Activated naive CD8-positive, alpha-beta T cell treated with anti-CD3 and anti-CD28 coated beads, Interleukin-2, amount 50 U/mL, for 16 hours (primary cell): ENCODE measurements around the gene PHPT1.

Experiments used
- DNase-seq: peaks from one replicate; pipeline ENCODE4 v3.0.0-alpha.2; 2020; ENCODE audit warnings: low read depth, low spot score

The PHPT1 gene

GRCh38 chr9:136847826-136848392 lies 1.3 kb upstream of the PHPT1 start:
- DNase-seq = peak; percentile 42

DNA sequence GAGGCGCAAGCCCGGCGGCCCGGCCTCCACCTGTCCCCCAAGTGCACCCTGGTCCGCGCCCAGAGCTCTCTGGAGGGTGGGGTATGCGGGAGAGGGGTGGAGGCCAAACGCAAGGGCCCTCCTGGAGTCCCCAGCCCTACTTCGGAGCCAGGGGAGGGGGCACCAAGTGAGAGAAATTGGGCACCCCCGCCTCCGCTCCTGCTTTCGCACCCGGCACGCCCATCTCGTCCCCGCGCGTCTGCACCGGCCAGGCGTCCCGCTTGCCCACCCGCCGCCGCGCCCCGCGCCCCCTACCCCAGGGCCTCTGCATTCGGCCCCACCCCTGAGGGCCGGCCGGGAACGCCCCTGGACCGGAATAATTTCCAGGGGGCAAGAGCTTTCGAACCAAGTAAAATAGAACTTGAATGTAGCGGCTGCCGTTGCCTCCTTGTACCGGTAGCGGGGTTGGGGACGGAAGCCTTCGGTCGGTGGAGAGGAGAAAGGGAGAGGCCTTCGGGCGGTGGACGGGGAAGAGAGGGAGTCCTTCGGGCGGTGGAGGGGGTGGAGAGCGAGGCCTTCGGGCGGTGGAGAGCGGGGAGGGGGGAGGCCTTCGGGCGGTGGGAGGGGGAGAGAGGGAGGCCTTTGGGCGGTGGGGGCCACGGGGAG lies 694 bp upstream of the PHPT1 start:
- no peak for DNase-seq

DNA sequence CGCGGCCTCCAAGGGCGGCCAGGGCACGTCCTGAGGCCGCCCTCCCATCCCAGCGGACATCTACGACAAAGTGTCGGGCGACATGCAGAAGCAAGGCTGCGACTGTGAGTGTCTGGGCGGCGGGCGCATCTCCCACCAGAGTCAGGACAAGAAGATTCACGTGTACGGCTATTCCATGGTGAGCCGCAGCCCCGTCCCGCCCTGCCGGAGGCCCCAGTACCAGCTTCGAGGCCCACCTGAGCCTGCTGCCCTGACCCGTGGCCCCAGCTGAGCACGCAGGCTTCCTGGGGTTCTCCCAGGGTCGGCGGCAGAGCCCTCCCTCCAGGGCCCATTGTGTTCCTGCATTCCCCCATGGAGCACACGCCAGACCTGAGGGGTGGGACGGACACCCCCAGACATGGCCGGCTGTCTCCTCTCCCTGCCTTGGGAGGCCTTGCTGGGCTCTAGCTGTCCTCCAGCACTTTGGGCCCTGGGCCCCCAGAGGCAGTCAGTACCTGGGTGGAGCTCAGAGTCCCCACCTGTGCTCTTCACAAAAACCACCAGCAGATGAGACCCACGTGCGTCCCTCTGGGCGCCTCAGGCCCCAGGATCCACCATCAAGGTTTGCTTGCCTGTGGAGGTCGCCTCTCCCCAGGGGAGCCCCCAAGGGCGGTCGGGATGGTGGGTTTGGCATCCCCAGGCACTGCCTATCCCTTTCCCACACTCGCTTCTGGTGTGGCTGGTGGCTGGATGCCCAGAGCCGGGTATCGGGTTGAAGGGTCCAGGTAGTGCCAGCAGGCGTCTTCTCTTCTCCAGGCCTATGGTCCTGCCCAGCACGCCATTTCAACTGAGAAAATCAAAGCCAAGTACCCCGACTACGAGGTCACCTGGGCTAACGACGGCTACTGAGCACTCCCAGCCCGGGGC lies 1.0 kb downstream of the PHPT1 start:
- no peak for DNase-seq

DNA sequence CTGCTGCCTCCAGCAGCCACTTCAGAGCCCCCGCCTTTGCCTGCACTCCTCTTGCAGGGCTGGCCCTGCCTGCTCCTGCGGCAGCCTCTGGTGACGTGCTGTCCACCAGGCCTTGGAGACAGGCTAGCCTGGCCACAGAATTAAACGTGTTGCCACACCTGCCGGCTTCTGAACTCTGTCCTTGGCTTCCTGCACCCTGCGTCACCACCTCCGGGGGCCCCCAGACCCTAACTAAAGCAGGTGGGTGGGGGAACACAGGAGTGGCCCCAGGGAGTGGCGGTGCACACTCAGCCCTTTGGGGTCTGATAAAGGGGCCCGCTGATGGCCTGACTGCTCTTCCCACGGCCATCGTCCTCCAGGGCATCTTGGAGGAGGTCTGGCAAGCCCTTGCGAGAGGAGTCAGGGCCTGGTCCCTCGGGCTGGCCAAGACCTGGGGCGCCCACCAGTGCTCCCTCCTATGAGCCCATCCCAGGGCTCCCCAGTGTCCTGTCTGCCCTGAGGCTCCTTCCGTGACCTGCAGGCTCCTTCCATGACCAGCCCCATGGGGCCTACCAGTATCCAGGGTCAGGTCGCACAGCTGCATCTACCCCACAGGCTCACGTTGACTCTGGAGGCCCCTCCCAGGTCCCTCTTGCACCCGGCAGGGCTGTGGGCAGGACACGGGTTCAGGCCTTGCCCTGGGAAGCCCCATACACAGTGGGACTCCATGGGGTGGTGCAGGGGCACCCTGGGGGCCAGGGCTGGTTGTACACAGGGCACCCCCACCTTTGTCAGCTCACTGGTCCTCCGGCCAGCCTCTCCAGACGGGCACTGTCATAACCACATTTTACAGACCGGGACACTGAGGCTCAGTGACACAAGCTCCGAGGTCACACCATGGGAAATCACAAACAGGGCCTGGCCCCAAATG lies 1.9 kb downstream of the PHPT1 start:
- DNase-seq = no peak

GRCh38 chr9:136851941-136852663 lies 2.9 kb downstream of the PHPT1 start, which contains the start of gene MAMDC4:
TSS of gene MAMDC4 (plus strand) at chr9:136852346. CDS start at chr9:136852417, 71 bp downstream.
- DNase-seq = no peak

DNA sequence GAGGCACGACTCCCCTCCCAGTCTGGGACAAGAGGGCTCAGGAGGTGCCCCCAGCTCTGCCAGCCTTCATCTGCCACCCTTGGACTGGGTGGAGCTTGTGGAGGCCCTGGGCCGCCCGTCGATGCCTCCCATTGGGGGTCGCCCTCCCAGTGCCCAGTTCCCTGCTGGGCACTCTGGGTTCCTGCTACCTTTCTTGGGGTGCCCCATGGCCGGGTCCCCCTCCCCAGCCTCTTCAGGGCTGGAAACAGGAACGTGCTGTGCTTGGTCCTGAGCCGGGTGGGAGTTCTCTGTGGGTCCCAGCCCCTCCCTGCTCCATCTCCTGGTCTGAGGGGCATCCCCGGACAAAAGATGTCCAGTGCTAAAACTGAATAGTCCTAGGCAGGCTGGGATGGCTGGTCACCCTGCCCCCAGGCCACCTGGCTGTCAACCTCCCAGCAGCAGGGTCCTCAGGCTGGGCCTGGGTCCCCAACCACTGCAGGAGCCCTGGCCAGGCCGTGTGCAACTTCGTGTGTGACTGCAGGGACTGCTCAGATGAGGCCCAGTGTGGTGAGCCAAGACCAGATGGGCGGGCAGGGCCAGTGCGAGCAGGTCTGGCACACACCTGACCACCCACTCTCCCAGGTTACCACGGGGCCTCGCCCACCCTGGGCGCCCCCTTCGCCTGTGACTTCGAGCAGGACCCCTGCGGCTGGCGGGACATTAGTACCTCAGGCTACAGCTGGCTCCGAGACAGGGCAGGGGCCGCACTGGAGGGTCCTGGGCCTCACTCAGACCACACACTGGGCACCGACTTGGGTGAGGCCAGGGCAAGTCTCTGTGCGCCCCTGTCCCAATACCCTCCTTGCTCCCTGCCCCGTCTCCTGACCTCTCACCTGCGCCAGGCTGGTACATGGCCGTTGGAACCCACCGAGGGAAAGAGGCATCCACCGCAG lies 3.7 kb downstream of the PHPT1 start:
- DNase-seq = no peak

DNA sequence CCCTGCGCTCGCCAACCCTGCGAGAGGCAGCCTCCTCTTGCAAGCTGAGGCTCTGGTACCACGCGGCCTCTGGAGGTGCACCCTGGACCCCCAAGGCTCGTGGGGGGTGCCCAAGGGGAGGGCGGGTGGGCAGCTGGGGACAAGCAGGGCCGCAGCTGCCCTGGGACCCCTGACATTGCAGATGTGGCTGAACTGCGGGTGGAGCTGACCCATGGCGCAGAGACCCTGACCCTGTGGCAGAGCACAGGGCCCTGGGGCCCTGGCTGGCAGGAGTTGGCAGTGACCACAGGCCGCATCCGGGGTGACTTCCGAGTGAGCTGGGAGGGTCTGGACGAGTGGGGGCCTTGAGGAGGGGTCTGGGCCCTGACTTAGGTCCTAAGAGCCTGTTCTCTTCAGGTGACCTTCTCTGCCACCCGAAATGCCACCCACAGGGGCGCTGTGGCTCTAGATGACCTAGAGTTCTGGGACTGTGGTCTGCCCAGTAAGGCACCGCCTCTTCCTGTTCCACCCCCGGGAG lies 4.4 kb downstream of the PHPT1 start:
- DNase-seq = no peak

- DNase-seq = no peak
Observed at GRCh38 chr9:136854113-136854841, 5.1 kb downstream of the PHPT1 start.

DNA sequence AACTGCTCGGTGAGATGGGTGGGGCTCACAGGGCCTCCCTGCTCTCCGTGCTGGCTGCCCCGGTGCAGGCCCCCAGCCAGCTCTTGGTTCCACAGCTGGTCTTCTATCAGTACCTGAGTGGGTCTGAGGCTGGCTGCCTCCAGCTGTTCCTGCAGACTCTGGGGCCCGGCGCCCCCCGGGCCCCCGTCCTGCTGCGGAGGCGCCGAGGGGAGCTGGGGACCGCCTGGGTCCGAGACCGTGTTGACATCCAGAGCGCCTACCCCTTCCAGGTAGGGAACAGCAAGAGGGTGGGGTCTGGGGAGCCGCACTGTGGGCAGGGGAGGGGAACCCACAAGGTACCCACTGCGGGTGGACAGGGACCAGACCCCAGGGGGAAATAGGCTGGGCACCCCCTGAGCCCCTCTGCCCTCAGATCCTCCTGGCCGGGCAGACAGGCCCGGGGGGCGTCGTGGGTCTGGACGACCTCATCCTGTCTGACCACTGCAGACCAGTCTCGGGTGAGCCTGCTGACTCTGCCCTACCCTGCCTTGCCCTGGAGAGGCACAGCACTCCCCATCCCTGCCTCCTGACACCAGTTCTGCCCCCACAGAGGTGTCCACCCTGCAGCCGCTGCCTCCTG lies 5.7 kb downstream of the PHPT1 start:
- DNase-seq = no peak

- DNase-seq = no peak
Observed at GRCh38 chr9:136855461-136856078, 6.4 kb downstream of the PHPT1 start.

DNA sequence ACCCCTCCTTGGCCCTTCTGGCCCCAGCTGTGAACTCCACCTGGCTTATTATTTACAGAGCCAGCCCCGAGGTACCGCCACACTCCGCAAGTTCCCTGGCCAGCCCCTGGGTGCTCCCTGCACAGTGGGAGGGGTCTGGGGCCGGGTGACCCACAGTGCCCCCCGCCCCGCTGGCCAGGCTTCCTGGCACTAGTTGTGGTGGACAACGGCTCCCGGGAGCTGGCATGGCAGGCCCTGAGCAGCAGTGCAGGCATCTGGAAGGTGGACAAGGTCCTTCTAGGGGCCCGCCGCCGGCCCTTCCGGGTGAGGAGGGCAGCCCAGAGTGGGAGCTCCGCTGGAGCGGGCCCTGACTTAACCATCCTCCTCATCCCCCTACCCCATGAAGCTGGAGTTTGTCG lies 6.9 kb downstream of the PHPT1 start:
- DNase-seq = no peak

DNA sequence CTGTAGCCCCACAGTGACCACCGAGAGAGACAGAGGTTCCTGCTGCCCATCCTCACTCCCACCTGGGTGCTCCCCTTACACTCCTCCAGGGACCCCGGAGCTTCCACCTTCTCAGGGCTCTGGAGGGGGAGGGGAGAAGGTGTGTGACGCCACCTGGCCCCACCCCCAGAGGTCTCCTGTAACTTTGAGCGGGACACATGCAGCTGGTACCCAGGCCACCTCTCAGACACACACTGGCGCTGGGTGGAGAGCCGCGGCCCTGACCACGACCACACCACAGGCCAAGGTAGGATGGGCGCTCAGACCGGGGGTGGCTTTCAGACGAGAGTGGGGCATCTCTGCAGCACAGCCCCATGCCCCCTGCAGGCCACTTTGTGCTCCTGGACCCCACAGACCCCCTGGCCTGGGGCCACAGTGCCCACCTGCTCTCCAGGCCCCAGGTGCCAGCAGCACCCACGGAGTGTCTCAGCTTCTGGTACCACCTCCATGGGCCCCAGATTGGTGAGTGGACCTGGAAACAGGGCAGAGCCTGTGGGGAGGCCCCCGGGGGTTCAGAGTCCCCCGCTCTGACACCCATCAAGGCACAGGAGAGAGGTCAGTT lies 7.4 kb downstream of the PHPT1 start:
- no peak for DNase-seq

GRCh38 chr9:136857166-136857565 lies 8.0 kb downstream of the PHPT1 start:
- no peak for DNase-seq

DNA sequence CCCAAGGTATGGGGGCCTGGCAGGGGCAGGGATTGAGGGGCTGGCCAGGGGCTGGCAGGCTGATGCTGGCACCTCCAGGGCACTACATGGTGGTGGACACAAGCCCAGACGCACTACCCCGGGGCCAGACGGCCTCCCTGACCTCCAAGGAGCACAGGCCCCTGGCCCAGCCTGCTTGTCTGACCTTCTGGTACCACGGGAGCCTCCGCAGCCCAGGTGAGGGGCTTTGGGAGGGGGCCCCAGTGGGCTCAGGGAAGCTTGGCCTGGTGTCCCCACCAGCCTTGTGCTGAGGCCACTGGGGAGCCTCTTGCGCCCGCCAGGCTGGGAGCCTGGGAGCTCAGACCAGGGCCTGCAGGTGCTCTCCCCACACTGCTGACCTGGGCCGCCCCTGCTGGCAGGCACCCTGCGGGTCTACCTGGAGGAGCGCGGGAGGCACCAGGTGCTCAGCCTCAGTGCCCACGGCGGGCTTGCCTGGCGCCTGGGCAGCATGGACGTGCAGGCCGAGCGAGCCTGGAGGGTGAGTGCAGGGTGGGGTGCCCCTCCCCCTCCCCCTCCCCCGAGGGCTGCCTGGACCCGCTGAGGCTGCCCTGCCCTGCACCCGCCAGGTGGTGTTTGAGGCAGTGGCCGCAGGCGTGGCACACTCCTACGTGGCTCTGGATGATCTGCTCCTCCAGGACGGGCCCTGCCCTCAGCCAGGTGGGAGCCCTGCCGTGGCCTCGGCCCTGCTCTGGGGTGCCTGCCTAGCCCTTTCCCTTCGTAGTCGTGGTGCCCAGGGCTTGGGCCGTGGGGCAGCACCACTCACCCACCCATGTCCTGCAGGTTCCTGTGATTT lies 8.6 kb downstream of the PHPT1 start:
- DNase-seq = no peak

GRCh38 chr9:136858452-136858843 lies 9.2 kb downstream of the PHPT1 start:
- DNase-seq = no peak

DNA sequence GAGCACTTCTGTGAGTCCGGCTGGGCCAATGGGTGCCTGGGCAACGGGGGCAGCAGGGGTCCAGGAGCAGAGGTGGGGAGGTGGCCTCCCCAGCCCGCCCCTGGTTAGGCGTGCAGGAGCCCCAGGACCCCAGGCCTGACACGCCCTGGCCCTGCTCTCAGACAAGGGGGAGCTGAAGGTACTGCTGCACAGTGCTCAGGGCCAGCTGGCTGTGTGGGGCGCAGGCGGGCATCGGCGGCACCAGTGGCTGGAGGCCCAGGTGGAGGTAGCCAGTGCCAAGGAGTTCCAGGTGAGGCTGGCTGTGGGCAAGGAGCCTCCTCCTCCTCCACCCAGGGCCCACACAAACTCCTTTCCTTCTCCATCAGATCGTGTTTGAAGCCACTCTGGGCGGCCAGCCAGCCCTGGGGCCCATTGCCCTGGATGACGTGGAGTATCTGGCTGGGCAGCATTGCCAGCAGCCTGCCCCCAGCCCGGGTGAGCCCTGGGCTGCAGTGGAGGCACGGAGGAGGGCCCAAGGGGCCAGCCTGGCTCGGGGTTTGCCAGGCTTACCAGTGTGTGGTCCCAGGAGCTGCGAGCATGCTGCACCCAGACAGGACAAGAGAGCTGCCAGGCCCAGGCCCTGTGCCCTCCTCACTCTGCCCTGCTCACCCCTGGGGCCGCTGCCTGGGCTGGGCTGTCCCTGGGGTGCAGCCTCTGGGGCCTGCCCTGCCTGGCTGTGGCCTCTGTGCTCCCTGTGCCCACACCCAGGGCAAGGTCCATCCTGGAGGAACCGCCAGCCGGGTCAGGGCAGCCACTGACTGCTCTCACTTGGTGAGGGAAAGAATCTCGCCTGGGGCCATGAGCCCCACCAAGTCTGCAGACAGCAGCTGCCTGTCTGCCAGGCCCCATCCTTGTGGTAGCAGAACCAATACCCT lies 9.9 kb downstream of the PHPT1 start:
- DNase-seq = no peak
